ENCODE results near the gene AP1AR.

The AP1AR gene

GRCh38 chr4:112312610-112313239 is 81.1 kb downstream of the AP1AR start:
- DNase-seq (ENCODE audit: low read depth in 2 of 2), result no peak

GRCh38 chr4:112315446-112315845 is 83.9 kb downstream of the AP1AR start:
- DNase-seq (ENCODE audit: low read depth in 2 of 2), result no peak

GRCh38 chr4:112316360-112316759 is 84.8 kb downstream of the AP1AR start:
- no peak for DNase-seq (ENCODE audit: low read depth in 2 of 2)

- DNase-seq (ENCODE audit: low read depth in 2 of 2), result no peak
Measured at GRCh38 chr4:112318239-112319142, 86.9 kb downstream of the AP1AR start.
